ENCODE measurements around the gene SARS2.

Gene SARS2

GRCh38 chr19:38921420-38922274, 8.9 kb downstream of the SARS2 start:
- Histone ChIP-seq H3F3A (ENCODE audit: insufficient read depth) (no peaks in the 10 kb centered on the region), H3K79me2 (ENCODE audit: insufficient read depth, low read length) (no peaks in the 10 kb centered on the region), H3K27me3 (ENCODE audit: low read length) (no peaks in the 10 kb centered on the region), H3K36me3 (ENCODE audit: low read length) (no peaks in the 10 kb centered on the region), H3K9ac (ENCODE audit: low read length) (no peak overlapping the region), H3K9me2 (replicated peaks; ENCODE audit: insufficient read depth, low read length) (no peaks in the 10 kb centered on the region), H3K4me3 (ENCODE audit: insufficient read depth, low read length, poor library complexity, severe bottlenecking) (no peak overlapping the region), H3K4me2 (ENCODE audit: low read depth, low read length, poor library complexity, severe bottlenecking) (no peak overlapping the region), H4K20me1 (ENCODE audit: low read depth, low read length) (no peaks in the 10 kb centered on the region), H3K9me3 (ENCODE audit: insufficient read depth, low read length) (no peaks in the 10 kb centered on the region), H3K27ac (ENCODE audit: low read depth, low read length) (no peak overlapping the region), H2AFZ (ENCODE audit: low read depth, low read length, severe bottlenecking) (no peak overlapping the region)
- TF ChIP-seq CTCF (IDR thresholded peaks at IDR 0.05; ENCODE audit: insufficient read depth, low read length, poor library complexity, severe bottlenecking) (no peak), EZH2phosphoT487 (conservative IDR thresholded peaks at IDR 0.05; ENCODE audit: low read length) (no peak)

DNA sequence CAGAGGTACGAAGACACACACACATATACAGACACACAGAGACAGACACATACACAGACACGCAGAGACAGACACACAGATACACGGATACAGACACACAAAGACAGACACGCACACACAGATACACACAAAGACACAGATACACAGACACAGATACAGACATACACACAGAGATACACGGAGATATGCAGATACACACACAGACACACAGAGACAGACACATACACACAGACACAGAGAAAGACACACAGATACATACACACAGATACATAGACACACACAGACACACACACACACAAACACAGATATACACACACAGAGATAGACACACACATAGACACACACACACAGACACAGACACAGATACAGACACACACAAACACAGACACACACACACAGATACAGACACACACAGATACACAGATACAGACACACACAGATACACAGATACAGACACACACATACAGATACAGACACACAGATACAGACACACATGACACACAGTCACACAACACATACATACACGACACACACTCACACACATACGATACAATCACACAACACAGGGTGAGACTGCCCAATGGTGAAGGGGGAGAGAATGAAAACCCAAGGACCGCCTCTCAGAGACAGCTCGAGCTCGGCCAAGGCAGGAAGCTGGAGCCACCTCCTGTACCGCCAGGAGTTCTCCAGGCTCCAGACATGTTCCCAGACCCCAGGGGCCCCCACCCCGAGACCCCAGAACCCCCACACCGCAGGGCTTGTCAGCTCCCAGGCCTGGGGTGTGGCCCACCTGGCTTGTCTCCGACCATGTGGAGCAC, 9.8 kb downstream of the SARS2 start:
- Histone ChIP-seq H4K20me1 (ENCODE audit: low read depth, low read length) (no peaks in the 10 kb centered on the region), H3K4me2 (ENCODE audit: low read depth, low read length, poor library complexity, severe bottlenecking) (no peak overlapping the region), H3K36me3 (ENCODE audit: low read length) (no peaks in the 10 kb centered on the region), H2AFZ (ENCODE audit: low read depth, low read length, severe bottlenecking) (no peak overlapping the region), H3F3A (ENCODE audit: insufficient read depth) (no peaks in the 10 kb centered on the region), H3K9me3 (ENCODE audit: insufficient read depth, low read length) (no peaks in the 10 kb centered on the region), H3K4me3 (ENCODE audit: insufficient read depth, low read length, poor library complexity, severe bottlenecking) (no peak overlapping the region), H3K9ac (ENCODE audit: low read length) (no peak overlapping the region), H3K9me2 (replicated peaks; ENCODE audit: insufficient read depth, low read length) (no peaks in the 10 kb centered on the region), H3K27me3 (ENCODE audit: low read length) (no peaks in the 10 kb centered on the region), H3K27ac (ENCODE audit: low read depth, low read length) (no peak overlapping the region), H3K79me2 (ENCODE audit: insufficient read depth, low read length) (no peaks in the 10 kb centered on the region)
- TF ChIP-seq EZH2phosphoT487 (conservative IDR thresholded peaks at IDR 0.05; ENCODE audit: low read length) (no peak), CTCF (IDR thresholded peaks at IDR 0.05; ENCODE audit: insufficient read depth, low read length, poor library complexity, severe bottlenecking) (no peak)

GRCh38 chr19:38919837-38920601, 10.5 kb downstream of the SARS2 start:
- Histone ChIP-seq H3K9me2 (replicated peaks; ENCODE audit: insufficient read depth, low read length) (no peaks in the 10 kb centered on the region), H3K27ac (ENCODE audit: low read depth, low read length) (no peak overlapping the region), H3K9me3 (ENCODE audit: insufficient read depth, low read length) (no peaks in the 10 kb centered on the region), H3K79me2 (ENCODE audit: insufficient read depth, low read length) (no peaks in the 10 kb centered on the region), H3K27me3 (ENCODE audit: low read length) (no peaks in the 10 kb centered on the region), H2AFZ (ENCODE audit: low read depth, low read length, severe bottlenecking) (no peak overlapping the region), H3K36me3 (ENCODE audit: low read length) (no peaks in the 10 kb centered on the region), H3F3A (ENCODE audit: insufficient read depth) (no peaks in the 10 kb centered on the region), H3K9ac (ENCODE audit: low read length) (no peak overlapping the region), H3K4me3 (ENCODE audit: insufficient read depth, low read length, poor library complexity, severe bottlenecking) (no peak overlapping the region), H3K4me2 (ENCODE audit: low read depth, low read length, poor library complexity, severe bottlenecking) (no peak overlapping the region), H4K20me1 (ENCODE audit: low read depth, low read length) (no peaks in the 10 kb centered on the region)
- TF ChIP-seq EZH2phosphoT487 (conservative IDR thresholded peaks at IDR 0.05; ENCODE audit: low read length) (no peak), CTCF (IDR thresholded peaks at IDR 0.05; ENCODE audit: insufficient read depth, low read length, poor library complexity, severe bottlenecking) (no peak)
